ENCODE data around the gene LYST.
"Not testable (repeated sequence)": the region's sequence is repeated elsewhere in the genome, so short reads cannot be mapped to it uniquely, and the experiment has no call there.

The LYST gene

GRCh38 chr1:235639226-235640205, 227.2 kb downstream of the LYST start:
- H3K23ac ChIP-seq (ENCODE audit: low read length) = no peak overlapping the region
- H3K4me2 ChIP-seq (ENCODE audit: low read length) = no peak overlapping the region
- H3K4me1 ChIP-seq (ENCODE audit: control insufficient read depth in 1 of 2, insufficient read depth in 2 of 2, low read length in 2 of 2) = peaks cover 11 to 20% of the 10 kb centered on the region in 2 experiments
- no peaks in the 10 kb centered on the region for H3K79me1 ChIP-seq (ENCODE audit: low read length)
- no peak overlapping the region for H4K91ac ChIP-seq (ENCODE audit: low read depth, low read length)
- H2AFZ ChIP-seq (ENCODE audit: insufficient read depth, low read length, poor library complexity) = no peak overlapping the region
- no peak overlapping the region for H2BK120ac ChIP-seq (ENCODE audit: insufficient read depth, low read length, poor library complexity)
- H2BK12ac ChIP-seq (ENCODE audit: low read length) = no peak overlapping the region
- H3K36me3 ChIP-seq (ENCODE audit: control insufficient read depth in 1 of 2, insufficient read depth in 2 of 2, low read length in 2 of 2) = no peaks in the 10 kb centered on the region
- H3K9ac ChIP-seq (ENCODE audit: low read length) = no peak overlapping the region
- no peak overlapping the region for H4K12ac ChIP-seq (ENCODE audit: low read depth, low read length)
- H3K79me2 ChIP-seq (ENCODE audit: control insufficient read depth, insufficient read depth, low read length, poor library complexity) = no peaks in the 10 kb centered on the region
- H3K14ac ChIP-seq (ENCODE audit: low read length) = no peak overlapping the region
- no peaks in the 10 kb centered on the region for H3K27me3 ChIP-seq (ENCODE audit: insufficient read depth, low read length)
- no peak overlapping the region for H2AK5ac ChIP-seq (ENCODE audit: low read length)
- no peak overlapping the region for H2BK5ac ChIP-seq (ENCODE audit: low read depth, low read length, poor library complexity)
- peaks cover 2% of the 10 kb centered on the region for H3K9me3 ChIP-seq (ENCODE audit: insufficient read depth, low read depth, low read length)
- H3K4me3 ChIP-seq (ENCODE audit: low read depth, low read length) = no peak overlapping the region
- no peak overlapping the region for H3K27ac ChIP-seq (ENCODE audit: low read depth, low read length)
- no peak overlapping the region for H3K18ac ChIP-seq (ENCODE audit: low read length)
- peak in 1 of 2 donors; percentile 57 for DNase-seq
- no CpG with 5 or more reads among the region's 14 CpGs for WGBS (ENCODE audit: extremely low coverage, insufficient coverage, insufficient read length)
- no peak overlapping the region for H3K4ac ChIP-seq (ENCODE audit: low read depth, low read length)
- H4K8ac ChIP-seq (ENCODE audit: low read depth, low read length) = no peak overlapping the region

- not testable (repeated sequence) for H4K8ac ChIP-seq (ENCODE audit: low read depth, low read length); H3K27ac ChIP-seq (ENCODE audit: low read depth, low read length); H3K9me3 ChIP-seq (ENCODE audit: insufficient read depth, low read depth, low read length); H2BK120ac ChIP-seq (ENCODE audit: insufficient read depth, low read length, poor library complexity); H2AK5ac ChIP-seq (ENCODE audit: low read length); H4K91ac ChIP-seq (ENCODE audit: low read depth, low read length); H4K12ac ChIP-seq (ENCODE audit: low read depth, low read length); H2BK5ac ChIP-seq (ENCODE audit: low read depth, low read length, poor library complexity); H3K4me3 ChIP-seq (ENCODE audit: low read depth, low read length); H3K36me3 ChIP-seq (ENCODE audit: control insufficient read depth in 1 of 2, insufficient read depth in 2 of 2, low read length in 2 of 2); H3K18ac ChIP-seq (ENCODE audit: low read length); H3K4me2 ChIP-seq (ENCODE audit: low read length); H3K79me1 ChIP-seq (ENCODE audit: low read length); DNase-seq; H3K14ac ChIP-seq (ENCODE audit: low read length); H3K79me2 ChIP-seq (ENCODE audit: control insufficient read depth, insufficient read depth, low read length, poor library complexity); H2AFZ ChIP-seq (ENCODE audit: insufficient read depth, low read length, poor library complexity); H3K27me3 ChIP-seq (ENCODE audit: insufficient read depth, low read length); H3K9ac ChIP-seq (ENCODE audit: low read length); H3K4ac ChIP-seq (ENCODE audit: low read depth, low read length); H2BK12ac ChIP-seq (ENCODE audit: low read length); H3K23ac ChIP-seq (ENCODE audit: low read length)
- peaks cover 11 to 20% of the 10 kb centered on the region in 2 experiments for H3K4me1 ChIP-seq (ENCODE audit: control insufficient read depth in 1 of 2, insufficient read depth in 2 of 2, low read length in 2 of 2)
- no CpG with 5 or more reads among the region's 2 CpGs for WGBS (ENCODE audit: extremely low coverage, insufficient coverage, insufficient read length)
Observed at GRCh38 chr1:235638612-235639011, 228.1 kb downstream of the LYST start.

- Histone ChIP-seq H3K27ac (ENCODE audit: low read depth, low read length) (no peak overlapping the region), H3K4me1 (ENCODE audit: control insufficient read depth in 1 of 2, insufficient read depth in 2 of 2, low read length in 2 of 2) (peaks cover 11 to 19% of the 10 kb centered on the region in 2 experiments), H3K9ac (ENCODE audit: low read length) (no peak overlapping the region), H3K23ac (ENCODE audit: low read length) (no peak overlapping the region), H3K4ac (ENCODE audit: low read depth, low read length) (no peak overlapping the region), H3K4me2 (ENCODE audit: low read length) (no peak overlapping the region), H3K27me3 (ENCODE audit: insufficient read depth, low read length) (no peaks in the 10 kb centered on the region), H3K79me2 (ENCODE audit: control insufficient read depth, insufficient read depth, low read length, poor library complexity) (no peaks in the 10 kb centered on the region), H2BK12ac (ENCODE audit: low read length) (no peak overlapping the region), H4K12ac (ENCODE audit: low read depth, low read length) (no peak overlapping the region), H2BK5ac (ENCODE audit: low read depth, low read length, poor library complexity) (no peak overlapping the region), H3K79me1 (ENCODE audit: low read length) (no peaks in the 10 kb centered on the region), H3K4me3 (ENCODE audit: low read depth, low read length) (no peak overlapping the region), H2AFZ (ENCODE audit: insufficient read depth, low read length, poor library complexity) (no peak overlapping the region), H4K91ac (ENCODE audit: low read depth, low read length) (no peak overlapping the region), H3K9me3 (ENCODE audit: insufficient read depth, low read depth, low read length) (no peaks in the 10 kb centered on the region), H4K8ac (ENCODE audit: low read depth, low read length) (no peak overlapping the region), H3K14ac (ENCODE audit: low read length) (no peak overlapping the region), H3K18ac (ENCODE audit: low read length) (no peak overlapping the region), H2AK5ac (ENCODE audit: low read length) (no peak overlapping the region), H2BK120ac (ENCODE audit: insufficient read depth, low read length, poor library complexity) (no peak overlapping the region), H3K36me3 (ENCODE audit: control insufficient read depth in 1 of 2, insufficient read depth in 2 of 2, low read length in 2 of 2) (no peaks in the 10 kb centered on the region)
- DNase-seq = no peak
- WGBS (ENCODE audit: extremely low coverage, insufficient coverage, insufficient read length) = no CpG with 5 or more reads among the region's 10 CpGs
Observed at GRCh38 chr1:235637756-235638534, 228.8 kb downstream of the LYST start.

GRCh38 chr1:235635938-235636662, 230.6 kb downstream of the LYST start:
- no peak overlapping the region for H3K18ac ChIP-seq (ENCODE audit: low read length)
- no peak overlapping the region for H4K91ac ChIP-seq (ENCODE audit: low read depth, low read length)
- H3K79me1 ChIP-seq (ENCODE audit: low read length) = no peaks in the 10 kb centered on the region
- no peak overlapping the region for H3K4ac ChIP-seq (ENCODE audit: low read depth, low read length)
- peak overlapping the region; percentile 57 for H3K9ac ChIP-seq (ENCODE audit: low read length)
- H3K27me3 ChIP-seq (ENCODE audit: insufficient read depth, low read length) = no peaks in the 10 kb centered on the region
- no CpG with 5 or more reads among the region's 12 CpGs for WGBS (ENCODE audit: extremely low coverage, insufficient coverage, insufficient read length)
- H2BK12ac ChIP-seq (ENCODE audit: low read length) = no peak overlapping the region
- H4K12ac ChIP-seq (ENCODE audit: low read depth, low read length) = no peak overlapping the region
- no peaks in the 10 kb centered on the region for H3K79me2 ChIP-seq (ENCODE audit: control insufficient read depth, insufficient read depth, low read length, poor library complexity)
- no peak overlapping the region for H2AK5ac ChIP-seq (ENCODE audit: low read length)
- no peaks in the 10 kb centered on the region for H3K36me3 ChIP-seq (ENCODE audit: control insufficient read depth in 1 of 2, insufficient read depth in 2 of 2, low read length in 2 of 2)
- H2AFZ ChIP-seq (ENCODE audit: insufficient read depth, low read length, poor library complexity) = no peak overlapping the region
- no peak overlapping the region for H3K23ac ChIP-seq (ENCODE audit: low read length)
- H2BK120ac ChIP-seq (ENCODE audit: insufficient read depth, low read length, poor library complexity) = no peak overlapping the region
- H3K4me3 ChIP-seq (ENCODE audit: low read depth, low read length) = no peak overlapping the region
- no peak overlapping the region for H4K8ac ChIP-seq (ENCODE audit: low read depth, low read length)
- peaks cover 2 to 9% of the 10 kb centered on the region in 2 experiments for H3K4me1 ChIP-seq (ENCODE audit: control insufficient read depth in 1 of 2, insufficient read depth in 2 of 2, low read length in 2 of 2)
- no peak overlapping the region for H2BK5ac ChIP-seq (ENCODE audit: low read depth, low read length, poor library complexity)
- DNase-seq = peak; percentile 57 to 77
- H3K27ac ChIP-seq (ENCODE audit: low read depth, low read length) = no peak overlapping the region
- peak overlapping the region; percentile 14 for H3K4me2 ChIP-seq (ENCODE audit: low read length)
- H3K14ac ChIP-seq (ENCODE audit: low read length) = no peak overlapping the region
- no peaks in the 10 kb centered on the region for H3K9me3 ChIP-seq (ENCODE audit: insufficient read depth, low read depth, low read length)

Measured in trophoblast cell (in vitro differentiated cells and primary cell).